Activated naive CD4-positive, alpha-beta T cell (primary cell): ENCODE results near the gene FNDC11.
A peak's percentile ranks its signal among the peaks of the same experiment; 100 is the strongest.
"Not testable (repeated sequence)": the region's sequence is repeated elsewhere in the genome, so short reads cannot be mapped to it uniquely, and the experiment has no call there.

ENCODE experiments used
- DNase-seq, 4 experiments: peaks; one replicate each; lab custom pipeline; 2025; lab: John Stamatoyannopoulos, UW

The FNDC11 gene

DNA sequence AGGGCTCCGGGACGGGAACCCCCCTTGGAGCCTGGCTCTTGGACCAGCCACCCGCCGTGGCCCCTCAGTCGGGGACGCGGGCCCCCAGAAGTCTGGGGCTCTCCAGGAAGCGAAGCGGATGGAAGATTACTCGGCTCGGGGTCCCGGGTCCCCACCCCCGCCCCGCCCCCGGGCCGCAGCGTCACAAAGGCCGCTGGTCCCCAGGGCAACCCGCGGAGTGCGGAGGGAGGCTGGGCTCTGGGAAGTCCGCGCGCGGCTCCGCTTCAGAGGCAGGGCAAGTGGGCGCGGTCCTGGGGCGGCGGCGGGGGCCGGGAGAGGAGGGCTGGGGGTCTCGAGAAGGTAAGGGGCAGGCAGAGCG lies at the start of gene FNDC11:
FNDC11 (plus strand) TSS at position 227 of the 358 bp plus-strand sequence. CDS start 1,505 bp downstream, outside the sequence.
- peak in 1 of 4 experiments; percentile 54 for DNase-seq

- DNase-seq: no peak
Measured at GRCh38 chr20:63504642-63505041, 49.3 kb upstream of the FNDC11 start.

GRCh38 chr20:63505281-63505680 lies 48.7 kb upstream of the FNDC11 start:
- no peak for DNase-seq

DNA sequence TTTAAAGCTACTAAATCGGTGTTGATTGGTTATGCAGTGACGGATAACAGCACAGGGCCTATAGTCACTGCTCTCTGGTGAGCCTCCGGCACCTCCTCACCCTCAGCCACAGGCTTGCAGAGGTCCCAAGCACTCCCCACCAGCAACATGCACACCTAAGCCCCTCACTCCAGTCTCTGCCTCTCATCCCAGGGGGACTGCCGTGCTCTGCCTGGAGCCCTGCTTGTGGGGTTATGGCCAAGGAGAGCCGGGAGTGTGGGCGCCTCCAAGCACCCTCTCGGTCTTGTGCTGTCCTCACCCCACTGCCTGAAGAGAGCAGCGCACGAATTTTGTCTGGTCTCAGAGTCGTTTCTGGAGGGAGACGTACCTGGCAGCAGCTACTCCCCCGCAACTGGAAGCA lies 48.2 kb upstream of the FNDC11 start:
- DNase-seq: no peak

DNA sequence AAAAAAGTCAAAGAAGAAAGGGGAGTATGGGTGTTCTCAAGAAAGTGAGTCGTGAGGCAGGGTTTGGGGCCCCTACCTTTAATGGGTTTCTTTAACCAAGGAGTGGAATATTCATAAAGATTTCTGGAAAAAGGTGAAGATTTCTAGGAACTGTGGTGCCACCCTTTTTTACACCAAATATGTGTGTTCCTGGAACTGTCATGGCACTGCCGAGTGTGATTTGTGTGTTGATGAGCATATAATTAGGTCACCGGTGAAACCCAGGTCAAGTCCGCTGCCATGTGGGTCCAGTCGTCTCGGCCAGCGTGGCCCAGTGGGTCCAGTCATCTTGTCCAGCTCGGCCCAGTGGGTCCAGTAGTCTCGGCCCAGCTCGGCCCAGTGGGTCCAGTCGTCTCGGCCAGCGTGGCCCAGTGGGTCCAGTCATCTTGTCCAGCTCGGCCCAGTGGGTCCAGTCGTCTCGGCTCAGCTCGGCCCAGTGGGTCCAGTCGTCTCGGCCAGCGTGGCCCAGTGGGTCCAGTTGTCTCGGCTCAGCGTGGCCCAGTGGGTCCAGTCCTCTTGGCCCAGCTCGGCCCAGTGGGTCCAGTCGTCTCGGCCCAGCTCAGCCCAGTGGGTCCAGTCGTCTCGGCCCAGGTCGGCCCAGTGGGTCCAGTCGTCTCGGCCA lies 46.7 kb upstream of the FNDC11 start:
- no peak for DNase-seq

GRCh38 chr20:63508072-63508768 lies 45.7 kb upstream of the FNDC11 start:
- DNase-seq: no peak

DNA sequence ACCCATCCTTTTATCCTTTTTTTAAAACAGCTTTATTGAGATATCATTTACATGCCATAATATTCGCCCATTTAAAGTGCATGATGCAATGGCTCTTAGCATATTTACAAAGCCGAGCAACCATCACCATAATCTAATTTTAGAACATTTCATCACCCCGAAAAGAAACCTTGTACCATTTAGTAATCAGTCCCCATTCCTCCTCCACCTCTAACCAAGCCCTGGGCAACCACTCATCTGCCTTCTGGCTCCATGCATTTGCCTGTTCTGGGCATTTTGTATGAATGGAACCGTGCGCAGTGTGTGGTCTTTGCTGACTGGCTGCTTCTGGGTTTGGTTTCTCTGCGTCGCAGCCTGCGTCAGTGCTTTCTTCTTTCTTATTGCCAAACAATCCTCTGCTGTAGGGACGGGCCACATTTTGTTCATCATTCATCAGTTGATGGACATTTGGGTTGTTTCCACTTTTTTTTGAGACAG lies 44.8 kb upstream of the FNDC11 start:
- DNase-seq: no peak

GRCh38 chr20:63513207-63513606 lies 40.8 kb upstream of the FNDC11 start:
- DNase-seq: no peak

DNA sequence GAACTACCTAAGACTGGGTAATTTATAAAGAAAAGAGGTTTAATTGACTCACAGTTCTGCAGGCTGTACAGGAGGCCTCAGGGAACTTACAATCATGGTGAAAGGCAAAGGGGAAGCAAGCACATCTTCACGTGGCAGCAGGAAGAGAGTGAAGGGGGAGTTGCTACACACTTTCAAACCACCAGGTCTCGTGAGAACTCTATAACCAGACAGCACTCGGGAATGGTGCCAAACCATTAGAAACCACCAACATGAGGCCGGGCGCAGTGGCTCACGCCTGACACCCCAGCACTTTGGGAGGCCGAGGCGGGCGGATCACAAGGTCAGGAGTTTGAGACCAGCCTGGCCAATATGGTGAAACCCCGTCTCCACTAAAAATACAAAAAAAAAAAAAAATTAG lies 39.4 kb upstream of the FNDC11 start:
- not testable (repeated sequence) for DNase-seq

GRCh38 chr20:63517376-63518309 lies 36.3 kb upstream of the FNDC11 start:
- DNase-seq: no peak

GRCh38 chr20:63518351-63518861 lies 35.6 kb upstream of the FNDC11 start:
- no peak for DNase-seq

DNA sequence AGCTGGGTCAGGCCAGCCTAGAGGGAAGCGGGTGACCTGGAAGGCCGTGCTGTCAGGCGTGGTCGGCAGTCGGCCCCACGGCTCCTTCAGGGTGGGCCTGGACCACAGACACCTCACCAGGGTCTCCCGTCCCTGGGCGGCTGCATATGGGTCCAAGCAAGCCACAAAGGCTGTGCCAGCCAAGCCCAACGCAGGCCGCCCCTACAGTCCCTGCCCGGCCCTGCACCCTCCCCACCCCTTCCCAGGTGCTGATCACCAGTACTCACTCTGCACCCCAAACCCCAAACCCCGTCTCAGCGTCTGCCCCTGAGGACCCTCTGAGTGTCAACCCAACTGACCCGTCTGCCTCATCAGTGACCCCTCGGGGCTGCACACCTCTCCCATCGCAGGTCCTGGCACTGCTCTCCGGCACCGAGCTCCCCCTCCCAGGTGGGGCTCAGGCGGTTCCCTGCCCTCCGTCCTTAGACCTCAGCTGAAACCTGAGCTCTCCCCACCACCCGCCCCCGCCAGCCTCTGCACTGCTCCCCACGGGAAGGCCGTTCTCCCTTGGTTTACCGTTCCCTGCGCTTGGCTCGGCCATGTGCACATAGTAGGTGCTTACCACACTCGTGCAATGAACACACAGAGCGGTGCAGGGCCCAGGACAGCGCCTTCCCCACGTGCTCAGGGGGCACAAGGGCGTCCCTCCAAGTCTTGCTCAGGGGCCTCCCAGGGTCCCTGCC lies 34.9 kb upstream of the FNDC11 start:
- DNase-seq: no peak

DNA sequence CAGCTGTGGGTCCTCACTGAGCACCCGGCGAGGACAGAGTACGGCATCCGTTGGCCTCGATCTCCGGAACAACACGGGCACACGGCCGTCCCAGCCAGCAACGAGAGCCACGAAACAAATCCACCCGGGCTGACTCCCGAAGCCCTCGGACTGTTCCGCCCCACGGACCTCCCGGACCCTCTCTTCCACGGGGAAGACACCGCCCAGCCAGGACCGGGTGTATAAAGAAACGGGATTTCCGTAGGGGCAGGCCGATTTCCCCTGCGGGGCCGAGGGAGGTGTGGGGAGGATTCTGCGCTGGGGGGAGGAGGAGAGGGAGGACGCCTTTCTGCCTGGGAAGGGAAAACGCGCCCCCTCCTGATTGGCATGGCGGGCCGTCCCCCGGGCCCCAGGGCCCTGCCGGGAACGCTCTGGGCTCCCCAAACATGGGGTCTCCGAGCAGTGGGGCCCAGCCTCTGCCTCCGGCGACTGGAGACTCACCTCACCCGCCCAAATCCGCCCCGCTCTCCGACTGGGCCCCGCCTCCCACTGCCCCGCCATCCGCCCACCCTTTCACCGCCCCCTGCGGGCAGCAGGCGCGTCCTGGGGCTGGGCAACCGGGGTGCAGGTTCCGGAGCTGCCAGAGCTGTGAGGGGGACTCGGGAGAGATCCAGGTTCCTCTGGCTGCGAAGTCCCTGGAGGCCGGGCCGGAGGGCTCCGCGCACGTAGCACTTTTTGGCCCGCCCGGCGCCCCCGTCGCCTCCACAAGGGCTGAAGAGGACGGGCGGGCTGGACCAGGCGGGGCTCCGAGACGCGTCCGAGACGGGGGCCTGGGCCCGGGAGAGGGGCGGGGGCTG lies 34.1 kb upstream of the FNDC11 start:
- DNase-seq: peak in 2 of 4 experiments; percentile 44 to 58

DNA sequence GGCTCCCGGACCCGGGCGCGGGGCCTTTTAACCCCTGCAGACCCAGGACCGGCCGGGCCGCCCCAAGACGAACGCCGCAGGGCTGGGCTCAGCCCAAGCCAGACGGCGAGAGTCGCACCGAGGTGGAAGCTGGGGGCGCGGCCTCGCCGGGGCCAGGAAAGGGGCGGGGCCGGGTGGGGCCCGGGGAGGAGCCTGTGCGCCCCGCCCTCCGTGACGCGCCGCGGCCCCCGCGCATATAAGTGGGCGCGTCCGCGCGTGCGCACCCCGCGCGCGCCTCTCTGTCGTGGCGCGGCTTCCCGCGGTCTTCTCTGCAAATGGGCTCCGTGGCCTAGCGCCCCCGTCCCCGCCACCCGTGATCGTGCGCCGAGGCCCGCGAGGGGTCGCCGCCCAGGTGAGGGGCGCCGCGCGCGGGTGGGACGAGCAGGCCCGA lies 33.4 kb upstream of the FNDC11 start, which contains the start of gene PPDPF:
PPDPF (plus strand) TSS at position 262 of the 430 bp plus-strand sequence. CDS start 544 bp downstream, outside the sequence.
- DNase-seq: peak; percentile 60 to 86 (median 72)

DNA sequence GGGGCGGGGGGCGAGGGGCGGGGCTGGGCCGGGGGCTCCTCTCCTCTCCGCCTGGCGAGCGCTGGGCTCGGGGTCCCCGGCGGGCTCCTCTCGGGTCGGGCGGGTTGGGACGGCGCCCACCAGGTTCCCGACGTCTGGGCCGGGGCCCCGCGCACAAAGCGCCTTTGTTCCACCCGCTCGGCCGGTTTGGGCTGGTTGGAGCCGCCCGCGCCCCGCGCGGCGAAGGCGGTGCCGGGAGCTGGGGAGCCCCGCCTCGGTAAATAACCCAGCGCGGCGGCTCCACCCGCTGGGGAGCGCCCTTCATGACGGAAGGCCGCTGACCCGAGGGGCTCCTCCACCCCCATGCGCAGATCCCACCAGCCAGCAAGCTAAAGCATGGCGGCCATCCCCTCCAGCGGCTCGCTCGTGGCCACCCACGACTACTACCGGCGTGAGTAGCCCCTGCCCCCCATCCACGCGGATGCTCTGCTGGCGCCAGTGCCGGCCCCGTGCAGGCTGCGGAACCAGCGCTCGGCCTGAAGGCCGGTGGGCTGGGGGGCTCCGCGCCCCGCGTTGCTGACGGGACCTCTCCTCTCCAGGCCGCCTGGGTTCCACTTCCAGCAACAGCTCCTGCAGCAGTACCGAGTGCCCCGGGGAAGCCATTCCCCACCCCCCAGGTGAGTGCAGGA lies 32.9 kb upstream of the FNDC11 start:
- DNase-seq: peak; percentile 33 to 75 (median 48)

GRCh38 chr20:63521602-63522001 lies 32.4 kb upstream of the FNDC11 start:
- no peak for DNase-seq

- DNase-seq: no peak
Measured at GRCh38 chr20:63522091-63522868, 31.7 kb upstream of the FNDC11 start.

GRCh38 chr20:63522981-63523611 lies 30.9 kb upstream of the FNDC11 start:
- DNase-seq: no peak

DNA sequence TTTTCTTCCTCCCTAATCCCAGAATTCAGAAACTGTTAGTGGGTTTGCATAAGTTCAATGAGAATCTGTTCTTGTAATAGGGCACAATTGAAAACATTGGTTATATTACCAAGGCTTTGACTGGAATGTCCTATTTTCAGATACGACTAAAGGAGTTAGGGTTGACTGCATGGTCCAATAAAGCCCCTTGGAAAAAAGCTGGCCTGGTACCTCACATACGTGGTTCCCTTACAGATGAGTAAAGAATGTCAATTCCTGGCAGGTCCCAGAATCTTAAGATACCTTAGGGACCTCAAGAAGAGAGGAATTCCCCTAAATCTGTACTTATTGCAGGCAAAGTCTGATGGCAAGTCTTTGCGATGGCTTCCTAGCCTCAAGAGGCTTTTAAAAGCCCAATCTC lies 28.8 kb upstream of the FNDC11 start:
- DNase-seq: no peak
